HTERT RPE-1 (cell line): ENCODE results near the gene C8G.

Source experiments
- in situ Hi-C: fragments of 300-500 bp; cut with MboI; formaldehyde crosslinking; loops from 4 replicates; pipeline ENCODE4 v1.14.3; 2020; ENCODE audit warnings: low sequenced_read_pairs

C8G gene

DNA sequence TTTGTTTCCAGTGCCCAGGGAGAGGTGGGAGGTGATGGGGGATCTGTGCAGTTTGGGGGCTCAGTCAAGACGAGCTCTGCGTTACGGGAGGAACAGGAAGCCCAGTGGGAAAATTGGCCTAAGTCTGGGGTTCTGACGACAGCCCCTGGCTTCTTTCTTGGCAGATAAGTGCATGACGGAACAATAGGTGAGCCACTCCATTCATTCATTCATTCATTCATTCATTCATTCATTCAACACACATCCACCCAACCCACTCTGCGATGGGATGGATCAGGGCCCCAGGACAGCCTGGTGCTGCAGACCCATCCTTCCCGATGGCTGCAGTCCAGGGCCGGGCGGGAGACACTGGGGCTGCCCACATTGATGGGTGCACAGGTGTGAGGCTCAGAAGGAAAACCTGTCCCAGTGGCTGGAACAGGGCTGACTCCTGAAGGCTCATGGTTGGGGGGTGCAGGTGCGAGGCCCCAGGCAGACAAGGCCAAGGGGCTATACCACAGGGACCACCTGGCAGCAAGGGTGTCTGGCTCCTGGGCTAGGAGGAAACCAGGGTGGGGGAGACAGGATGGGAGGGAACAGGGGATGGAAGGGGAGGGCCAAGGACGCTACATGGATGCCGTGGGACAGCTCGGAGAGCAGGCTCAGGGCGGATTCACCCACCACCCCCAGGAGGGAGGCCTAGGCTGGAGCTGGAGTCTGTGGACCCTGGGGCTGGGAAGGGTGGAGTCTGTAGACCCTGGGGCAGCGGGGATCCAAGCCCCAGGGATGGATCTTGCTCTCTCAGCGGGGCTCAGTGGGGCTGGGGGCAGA lies 35.8 kb downstream of the C8G start:
- in situ Hi-C loops, result no loop called here

GRCh38 chr9:136981588-136982231 lies 36.7 kb downstream of the C8G start:
- in situ Hi-C loops, result no loop called here

DNA sequence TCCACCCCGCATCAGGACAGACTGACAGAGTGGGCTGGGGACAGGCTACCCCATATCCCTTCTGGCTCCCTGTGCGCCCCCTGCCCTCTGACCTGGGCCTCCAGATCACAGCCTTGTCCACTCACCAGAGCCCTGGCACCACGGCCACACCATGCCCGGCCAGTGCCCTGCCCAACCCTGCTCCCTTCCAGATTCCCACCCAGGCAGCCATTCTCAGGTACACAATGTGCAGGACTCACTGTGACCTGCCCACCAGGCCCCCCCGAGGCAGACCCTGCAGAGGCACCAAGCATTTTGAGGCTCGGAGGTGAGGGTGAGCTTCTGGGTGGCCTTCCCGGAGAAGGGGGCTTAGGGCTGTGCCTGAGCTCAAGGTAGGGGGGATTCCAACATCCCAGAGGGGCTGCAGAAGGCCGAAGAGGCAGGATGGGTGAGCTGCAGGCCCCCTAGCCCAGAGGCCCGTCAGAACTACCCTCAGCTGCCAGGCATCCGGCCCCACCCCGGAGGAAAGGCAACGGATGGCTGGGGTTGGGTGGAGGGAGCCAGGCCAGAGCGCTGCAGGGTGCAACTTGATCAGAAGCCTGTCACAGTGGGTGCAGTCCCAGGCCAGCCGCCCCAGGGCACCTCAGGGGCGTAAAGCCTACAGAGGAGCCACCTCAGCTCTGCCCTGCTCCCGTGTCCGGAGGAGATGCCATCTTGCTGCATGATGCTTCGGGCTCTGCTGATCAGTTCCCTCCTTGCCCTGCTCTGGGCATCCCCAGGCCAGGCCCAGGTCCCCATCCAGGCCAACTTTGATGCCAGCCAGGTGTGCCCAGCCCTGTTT lies 37.4 kb downstream of the C8G start, which contains the start of gene LCNL1:
Gene LCNL1 (plus strand): TSS at position 762 of the 820 bp plus-strand sequence. CDS start 594 bp downstream, outside the sequence.
- in situ Hi-C loops, result no loop called here

- in situ Hi-C loops, result no loop called here
Observed at GRCh38 chr9:136983167-136983566, 38.1 kb downstream of the C8G start.

DNA sequence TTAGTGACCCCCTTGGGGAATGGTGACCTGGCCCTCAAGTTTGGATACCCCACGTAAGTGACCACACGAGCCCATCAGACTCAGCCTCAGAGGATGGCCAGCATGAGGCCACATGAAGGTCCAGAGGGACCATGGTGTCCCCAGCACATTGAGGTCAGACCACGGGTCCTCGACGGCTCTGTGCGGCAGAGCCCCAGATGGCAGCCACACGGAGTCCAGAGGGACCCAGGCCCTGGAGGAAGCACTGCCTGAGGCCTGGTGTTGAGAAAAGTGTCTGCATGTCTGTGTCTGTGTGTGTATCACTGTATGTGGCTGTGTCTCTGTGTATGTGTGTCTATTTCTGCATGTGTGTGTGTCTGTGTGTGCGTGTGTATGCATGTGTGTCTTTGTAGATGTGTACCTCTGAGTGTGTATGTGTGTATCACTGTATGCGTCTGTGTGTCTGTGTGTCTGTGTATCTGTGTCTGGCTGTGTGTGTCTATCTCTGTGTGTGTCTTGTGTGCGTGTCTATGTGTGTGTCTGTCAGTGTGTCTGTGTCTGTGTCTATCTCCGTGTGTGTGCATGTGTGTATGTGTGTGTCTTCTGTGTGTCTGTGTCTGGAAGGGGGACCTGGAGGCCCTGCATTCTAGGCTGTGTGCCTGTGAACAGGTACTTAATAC lies 38.7 kb downstream of the C8G start:
- in situ Hi-C loops, result no loop called here

DNA sequence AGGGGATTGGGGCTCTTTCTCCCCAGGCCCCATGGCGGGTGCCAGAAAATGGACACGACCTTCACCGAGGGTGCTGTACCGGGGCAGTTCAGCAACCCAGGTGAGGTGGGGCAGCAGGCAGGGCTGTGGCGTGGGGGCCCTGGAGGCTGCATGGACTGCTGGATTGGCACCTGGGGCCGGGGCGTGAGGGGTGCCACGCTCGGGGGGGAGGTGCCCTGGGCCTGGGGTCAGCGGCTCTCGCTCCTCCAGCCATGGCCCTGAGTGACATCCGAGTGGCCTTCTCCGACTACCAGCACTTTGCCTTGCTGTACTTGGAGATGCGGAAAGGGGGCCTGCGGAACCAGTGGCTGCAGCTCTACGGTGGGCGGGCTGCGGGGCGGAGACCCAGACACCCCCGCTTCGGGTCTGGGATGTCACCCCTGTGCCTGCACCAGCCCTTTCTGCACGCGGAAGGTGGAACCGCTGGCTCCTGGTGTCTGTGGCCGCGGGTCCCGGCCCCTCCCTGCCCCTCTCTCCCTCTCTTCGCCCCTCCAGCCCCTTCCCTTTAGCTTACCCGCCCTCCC lies 39.5 kb downstream of the C8G start:
- in situ Hi-C loops, result no loop called here

DNA sequence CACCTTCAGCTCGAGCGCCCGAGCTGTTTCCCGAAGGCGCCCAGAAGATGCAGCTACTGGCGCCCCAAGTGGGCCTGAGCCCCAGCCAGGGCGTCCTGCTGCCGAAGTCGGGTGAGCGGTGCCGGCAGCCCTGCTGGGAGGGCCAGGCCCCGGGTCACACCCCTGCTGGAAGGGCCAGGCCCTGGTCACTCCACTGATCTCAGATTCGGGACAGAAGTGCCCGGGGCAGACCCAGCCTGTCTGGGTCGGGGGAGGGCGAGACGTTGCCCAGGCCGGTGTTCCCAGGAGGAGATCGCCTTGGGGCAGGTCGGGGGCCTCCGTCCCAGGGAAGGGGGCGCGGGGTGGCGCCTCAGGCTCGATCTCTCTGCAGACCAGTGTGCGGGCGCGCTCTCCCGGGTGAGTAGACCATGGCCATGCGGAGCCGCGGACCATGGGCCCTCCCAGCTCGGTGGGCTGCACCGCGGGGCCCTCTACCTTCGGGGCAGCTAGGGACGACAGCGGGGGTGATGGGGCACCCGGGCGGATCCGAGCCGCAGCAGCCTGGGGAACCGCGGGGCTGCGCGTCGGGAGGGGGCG lies 40.1 kb downstream of the C8G start:
- in situ Hi-C loops, result no loop called here

DNA sequence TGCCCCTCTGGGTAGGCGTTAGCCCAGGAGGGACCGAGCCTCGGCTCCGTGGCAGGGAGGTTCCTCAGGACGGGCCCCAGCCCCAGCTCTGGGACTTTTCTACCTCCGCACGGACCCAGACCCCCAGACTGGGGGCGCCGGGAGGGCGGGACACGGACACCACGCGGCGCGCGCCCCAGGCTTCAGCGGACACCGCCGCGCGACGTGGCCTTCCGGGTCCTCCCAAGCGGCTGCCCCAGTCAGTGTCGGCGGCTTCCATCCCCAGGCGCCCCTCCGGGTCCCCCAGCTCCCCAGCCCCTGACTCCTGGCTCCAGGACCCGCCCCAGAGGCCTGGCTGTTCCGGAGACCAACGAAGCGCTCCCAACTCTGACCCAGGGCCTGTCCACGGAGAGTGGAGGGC lies 40.8 kb downstream of the C8G start:
- in situ Hi-C loops, result no loop called here

DNA sequence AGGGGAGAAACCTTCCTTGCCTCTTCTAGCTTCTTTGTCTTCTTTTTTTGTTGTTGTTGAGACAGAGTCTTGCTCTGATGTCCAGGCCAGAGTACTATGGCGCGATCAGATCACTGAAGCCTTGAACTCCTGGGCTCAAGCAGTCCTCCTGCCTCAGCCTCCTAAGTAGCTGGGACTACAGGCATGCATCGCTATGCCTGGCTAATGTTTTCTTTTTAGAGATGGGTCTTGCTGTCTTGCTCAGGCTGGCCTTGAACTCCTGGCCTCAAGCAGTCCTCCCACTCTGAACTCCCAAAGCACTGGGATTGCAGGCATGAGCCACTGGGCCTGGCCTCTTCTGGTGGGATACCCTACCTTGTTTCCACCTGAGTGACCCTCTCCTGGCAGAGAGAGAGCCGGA lies 43.8 kb downstream of the C8G start:
- in situ Hi-C loops, result no loop called here

DNA sequence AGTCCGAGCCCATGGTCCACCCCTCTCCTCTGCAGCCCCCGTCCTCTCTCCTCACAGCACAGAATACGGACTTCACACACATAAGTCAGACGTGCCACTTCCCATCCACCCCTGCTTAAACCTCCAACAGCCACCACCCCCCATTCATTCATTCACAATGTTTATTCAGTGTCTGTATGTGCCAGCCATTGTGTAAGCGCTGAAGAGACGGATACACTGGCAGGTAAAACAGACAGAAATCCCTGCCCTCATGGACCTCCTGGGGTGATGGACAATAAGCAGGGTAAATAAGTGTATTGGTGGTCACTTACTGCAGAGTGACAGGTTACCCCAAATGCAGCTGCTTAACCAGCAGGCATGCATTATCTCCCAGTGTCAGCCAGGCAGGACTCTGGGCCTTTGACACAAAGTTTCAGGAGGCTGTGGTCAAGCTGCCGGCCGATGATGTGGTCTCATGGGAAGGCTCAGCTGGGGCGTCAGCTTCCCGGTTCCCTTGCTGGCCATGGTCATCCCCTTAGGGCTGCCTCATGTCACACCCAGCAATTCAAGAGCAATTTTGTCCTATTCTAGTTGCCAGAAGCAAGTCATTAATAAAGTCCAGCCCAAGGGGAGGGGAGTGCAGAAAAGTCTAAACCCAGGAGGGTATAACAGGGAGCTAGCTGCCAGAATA lies 45.3 kb downstream of the C8G start:
- in situ Hi-C loops, result no loop called here

- in situ Hi-C loops, result no loop called here
Observed at GRCh38 chr9:136991993-136992818, 47.2 kb downstream of the C8G start, which contains the start of gene PAXX. TSS of gene PAXX (plus strand) at chr9:136992422. CDS start at chr9:136992444, 22 bp downstream.

DNA sequence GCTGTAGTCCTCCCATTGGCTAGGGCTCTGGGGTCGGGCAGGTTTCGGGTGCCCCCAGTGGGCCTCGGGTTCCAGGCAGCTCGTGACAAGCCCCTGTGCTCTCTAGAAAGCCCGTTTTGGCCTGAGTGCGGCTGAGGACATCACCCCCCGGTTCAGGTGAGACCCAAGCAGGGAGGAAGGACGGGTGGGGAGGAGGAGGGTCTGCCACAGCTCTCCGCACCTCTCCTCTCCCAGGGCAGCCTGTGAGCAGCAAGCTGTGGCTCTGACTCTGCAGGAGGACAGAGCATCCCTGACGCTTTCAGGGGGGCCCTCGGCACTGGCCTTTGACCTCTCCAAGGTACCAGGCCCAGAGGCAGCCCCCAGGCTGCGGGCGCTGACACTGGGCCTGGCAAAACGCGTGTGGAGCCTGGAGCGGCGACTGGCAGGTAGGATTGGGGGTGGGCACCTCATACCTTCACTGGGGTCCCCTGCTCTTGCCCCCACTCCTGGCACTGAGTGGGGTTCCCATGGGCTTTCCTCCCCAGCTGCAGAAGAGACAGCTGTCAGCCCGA lies 47.9 kb downstream of the C8G start:
- in situ Hi-C loops, result no loop called here

GRCh38 chr9:136994180-136994887 lies 49.3 kb downstream of the C8G start:
- in situ Hi-C loops, result no loop called here

- in situ Hi-C loops, result no loop called here
Observed at GRCh38 chr9:136994888-136995230, 49.8 kb downstream of the C8G start.

DNA sequence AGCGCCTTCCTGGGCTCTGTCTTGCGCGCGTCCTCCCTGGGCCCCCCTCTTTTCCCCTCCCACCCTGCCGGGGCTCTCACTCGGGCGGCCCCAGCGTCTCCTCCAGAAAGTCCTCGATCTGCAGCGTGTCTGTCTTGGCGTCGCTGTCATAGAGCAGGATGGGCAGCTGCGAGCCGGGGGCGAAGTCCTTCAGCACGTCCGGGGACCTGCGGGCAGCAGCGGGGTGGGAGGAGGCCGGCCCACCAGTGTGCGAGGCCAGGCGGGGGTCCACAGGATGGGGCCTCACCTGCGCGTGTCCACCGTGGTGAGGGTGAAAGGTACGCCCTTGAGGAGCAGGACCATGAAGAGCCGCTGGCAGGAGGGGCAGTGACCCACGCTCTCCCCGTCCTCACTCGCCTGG lies 50.3 kb downstream of the C8G start:
- in situ Hi-C loops, result no loop called here

- in situ Hi-C loops, result no loop called here
Observed at GRCh38 chr9:136995772-136996311, 50.8 kb downstream of the C8G start.
